Measurements from ENCODE around the gene ILKAP.

GRCh38 chr2:238133499-238134392, 69.7 kb downstream of the ILKAP start:
- no peak for TF ChIP-seq CTCF (IDR thresholded peaks at IDR 0.05)
- no peak for TF ChIP-seq POLR2AphosphoS5 (IDR thresholded peaks at IDR 0.05)
